Natural killer cell treated with Interleukin-12 subunit alpha and Interleukin-12 subunit beta and Interleukin-15 and Interleukin-18, amount 100 ng/mL, for 72 hours (primary cell): ENCODE measurements around the gene IL17RE. TPM values are rescaled to one million over a fixed set of nuclear protein-coding genes. Genes with fewer than 3 reads are reported as not detected.
"Not testable (repeated sequence)": the region's sequence is repeated elsewhere in the genome, so short reads cannot be mapped to it uniquely, and the experiment has no call there.

Experiments used
- ATAC-seq, 2 donors: fragments of 150-1000 bp; cut with Tn5 transposase in 1 of 2; sonication (Bioruptor Pico), chemical (Tn5 transposase) in 1 of 2; 2 replicates each; pipeline ENCODE4 v1.10.0; 2021
- DNase-seq: peaks from one replicate; pipeline ENCODE4 v3.0.0; 2022; ENCODE audit warnings: low spot score
- H3K27ac Mint-ChIP-seq, 2 donors: 1 replicate in 1 of 2; 2 replicates in 1 of 2; pipeline ENCODE4 v1.8.0; 2022; ENCODE audit warnings: mixed read lengths in 2 of 2, mild to moderate bottlenecking in 1 of 2, moderate library complexity in 1 of 2
- H3K27me3 Mint-ChIP-seq, 2 donors: 1 replicate in 1 of 2; 2 replicates in 1 of 2; pipeline ENCODE4 v1.8.0; 2022; ENCODE audit warnings: mixed read lengths in 2 of 2
- H3K36me3 Mint-ChIP-seq: one replicate; pipeline ENCODE4 v1.8.0; 2022; ENCODE audit warnings: mixed read lengths
- H3K4me1 Mint-ChIP-seq, 2 donors: 1 replicate in 1 of 2; 2 replicates in 1 of 2; pipeline ENCODE4 v1.8.0; 2022; ENCODE audit warnings: low read depth in 2 of 2, mixed read lengths in 2 of 2, mild to moderate bottlenecking in 1 of 2
- H3K4me3 Mint-ChIP-seq: one replicate; pipeline ENCODE4 v1.8.0; 2022; ENCODE audit warnings: mixed read lengths
- H3K9me3 Mint-ChIP-seq: 2 replicates; pipeline ENCODE4 v1.8.0; 2022; ENCODE audit warnings: mixed read lengths
- total RNA-seq, 2 donors: library from RNA; stranded (reverse); gene quantifications; one replicate each; pipeline ENCODE4 v1.2.3, GENCODE V29; 2022

Gene IL17RE
- total RNA-seq, 2 donors from 2014 or later = 0.48 to 1.9 TPM

- Mint-ChIP-seq H3K27ac (peak overlapping the region; percentile 95), H3K9me3 (no peaks in the 10 kb centered on the region), H3K27me3 (no peaks in the 10 kb centered on the region), H3K4me3 (peak overlapping the region; percentile 96), H3K4me1 (peaks cover 22 to 27% of the 10 kb centered on the region in 2 donors), H3K36me3 (peaks cover 16% of the 10 kb centered on the region)
- ATAC-seq = no peak
- no peak for DNase-seq
These were observed 13.2 kb upstream of the IL17RE start for GRCh38 chr3:9889405-9889804.

GRCh38 chr3:9890249-9891071 lies 12.2 kb upstream of the IL17RE start, which contains the start of gene JAGN1:
Gene JAGN1 (plus strand): TSS chr3:9890610. CDS start chr3:9890723, 113 bp downstream.
- Mint-ChIP-seq H3K9me3 (no peaks in the 10 kb centered on the region), H3K4me3 (peak within 1 kb of the TSS; percentile 96), H3K4me1 (peaks cover 28 to 33% of the 10 kb centered on the region in 2 donors), H3K36me3 (peaks cover 23% of the 10 kb centered on the region), H3K27ac (peak within 1 kb of the TSS; percentile 95), H3K27me3 (no peaks in the 10 kb centered on the region)
- peak; percentile 95 for ATAC-seq
- peak; percentile 89 for DNase-seq

GRCh38 chr3:9891072-9891622 lies 11.5 kb upstream of the IL17RE start:
- no peak for ATAC-seq

GRCh38 chr3:9893739-9894138 lies 8.9 kb upstream of the IL17RE start:
- DNase-seq = no peak
- H3K27ac Mint-ChIP-seq = peak overlapping the region; percentile 74 to 76
- peaks cover 23% of the 10 kb centered on the region for H3K36me3 Mint-ChIP-seq
- no peaks in the 10 kb centered on the region for H3K9me3 Mint-ChIP-seq
- no peak overlapping the region for H3K4me3 Mint-ChIP-seq
- ATAC-seq = no peak
- no peaks in the 10 kb centered on the region for H3K27me3 Mint-ChIP-seq
- peaks cover 38 to 39% of the 10 kb centered on the region in 2 donors for H3K4me1 Mint-ChIP-seq

More at GRCh38 chr3:9891072-9891622, 11.5 kb upstream of the IL17RE start:
- Mint-ChIP-seq H3K4me1 (peaks cover 31 to 33% of the 10 kb centered on the region in 2 donors), H3K9me3 (no peaks in the 10 kb centered on the region), H3K4me3 (peak overlapping the region; percentile 96), H3K36me3 (peaks cover 23% of the 10 kb centered on the region), H3K27me3 (no peaks in the 10 kb centered on the region), H3K27ac (peak overlapping the region; percentile 95)
- no peak for DNase-seq

GRCh38 chr3:9895715-9896114 lies 6.9 kb upstream of the IL17RE start:
- H3K4me3 Mint-ChIP-seq, ATAC-seq, DNase-seq, H3K27ac Mint-ChIP-seq, H3K9me3 Mint-ChIP-seq, H3K27me3 Mint-ChIP-seq: not testable (repeated sequence)
- H3K4me1 Mint-ChIP-seq = peaks cover 34 to 39% of the 10 kb centered on the region in 2 donors
- peaks cover 23% of the 10 kb centered on the region for H3K36me3 Mint-ChIP-seq

- peak overlapping the region in 1 of 2 donors; percentile 45 for H3K27ac Mint-ChIP-seq
- H3K4me3 Mint-ChIP-seq, ATAC-seq, DNase-seq, H3K27me3 Mint-ChIP-seq, H3K9me3 Mint-ChIP-seq: not testable (repeated sequence)
- H3K4me1 Mint-ChIP-seq = peaks cover 31 to 34% of the 10 kb centered on the region in 2 donors
- H3K36me3 Mint-ChIP-seq = peaks cover 23% of the 10 kb centered on the region
These were observed 5.8 kb upstream of the IL17RE start for GRCh38 chr3:9896755-9897407.

- Mint-ChIP-seq H3K9me3 (no peaks in the 10 kb centered on the region), H3K4me1 (peaks cover 31 to 34% of the 10 kb centered on the region in 2 donors), H3K4me3 (no peak overlapping the region), H3K36me3 (peaks cover 18% of the 10 kb centered on the region), H3K27me3 (no peaks in the 10 kb centered on the region), H3K27ac (peak overlapping the region in 1 of 2 donors; percentile 45)
- DNase-seq (no peak), ATAC-seq (no peak)
These were observed 5.0 kb upstream of the IL17RE start for GRCh38 chr3:9897408-9898372.

GRCh38 chr3:9898467-9899241 lies 4.0 kb upstream of the IL17RE start:
- no peak overlapping the region for H3K4me3 Mint-ChIP-seq
- peaks cover 12% of the 10 kb centered on the region for H3K36me3 Mint-ChIP-seq
- no peaks in the 10 kb centered on the region for H3K27me3 Mint-ChIP-seq
- peak overlapping the region in 1 of 2 donors; percentile 26 for H3K27ac Mint-ChIP-seq
- H3K9me3 Mint-ChIP-seq = no peaks in the 10 kb centered on the region
- DNase-seq = no peak
- H3K4me1 Mint-ChIP-seq = peaks cover 33% of the 10 kb centered on the region in 2 donors
- no peak for ATAC-seq

GRCh38 chr3:9899289-9899791 lies 3.3 kb upstream of the IL17RE start:
- H3K36me3 Mint-ChIP-seq = peaks cover 6% of the 10 kb centered on the region
- no peaks in the 10 kb centered on the region for H3K9me3 Mint-ChIP-seq
- no peak overlapping the region for H3K27ac Mint-ChIP-seq
- no peak for DNase-seq
- H3K4me3 Mint-ChIP-seq = no peak overlapping the region
- H3K27me3 Mint-ChIP-seq = no peaks in the 10 kb centered on the region
- H3K4me1 Mint-ChIP-seq = peaks cover 27 to 32% of the 10 kb centered on the region in 2 donors
- ATAC-seq = no peak

GRCh38 chr3:9900965-9901415 lies 1.7 kb upstream of the IL17RE start:
- not testable (repeated sequence) for ATAC-seq, H3K27me3 Mint-ChIP-seq, H3K9me3 Mint-ChIP-seq, H3K36me3 Mint-ChIP-seq, H3K4me3 Mint-ChIP-seq, DNase-seq
- Mint-ChIP-seq H3K4me1 (peaks cover 20 to 23% of the 10 kb centered on the region in 2 donors), H3K27ac (peak overlapping the region in 1 of 2 donors; percentile 54)

- Mint-ChIP-seq H3K4me3 (peak overlapping the region; percentile 25), H3K27ac (peak overlapping the region in 1 of 2 donors; percentile 54), H3K4me1 (peaks cover 20 to 22% of the 10 kb centered on the region in 2 donors), H3K36me3 (no peaks in the 10 kb centered on the region), H3K27me3 (no peaks in the 10 kb centered on the region), H3K9me3 (no peaks in the 10 kb centered on the region)
- DNase-seq = no peak
- peak; percentile 59 to 61 for ATAC-seq
These were observed 681 bp upstream of the IL17RE start for GRCh38 chr3:9901967-9902366.

- Mint-ChIP-seq H3K27me3 (no peaks in the 10 kb centered on the region), H3K4me3 (peak overlapping the region; percentile 39), H3K36me3 (no peaks in the 10 kb centered on the region), H3K9me3 (no peaks in the 10 kb centered on the region), H3K27ac (peak overlapping the region in 1 of 2 donors; percentile 64), H3K4me1 (peaks cover 17 to 19% of the 10 kb centered on the region in 2 donors)
- DNase-seq (no peak), ATAC-seq (peak in 1 of 2 donors; percentile 36)
These were observed 583 bp downstream of the IL17RE start for GRCh38 chr3:9903238-9903624.
